Chondrocyte (in vitro differentiated cells): ENCODE data around the gene HLA-DOA. TPM values are rescaled to one million over a fixed set of nuclear protein-coding genes. Genes with fewer than 3 reads are reported as not detected.

Experiments
- DNase-seq: peaks from one replicate; pipeline ENCODE4 v3.0.0; 2021; ENCODE audit warnings: mixed read lengths, low spot score
- H3K27ac Mint-ChIP-seq: one replicate; pipeline ENCODE4 v1.8.0; 2021; ENCODE audit warnings: mild to moderate bottlenecking, moderate library complexity, mixed read lengths; ENCODE audit not compliant: unreplicated experiment
- H3K27me3 Mint-ChIP-seq: 2 replicates; pipeline ENCODE4 v1.8.0; 2021; ENCODE audit warnings: low read depth, mixed read lengths
- H3K36me3 Mint-ChIP-seq: 2 replicates; pipeline ENCODE4 v1.8.0; 2021; ENCODE audit warnings: low read depth, mixed read lengths
- H3K4me1 Mint-ChIP-seq: 2 replicates; pipeline ENCODE4 v1.8.0; 2021; ENCODE audit warnings: low read depth, mild to moderate bottlenecking, mixed read lengths
- H3K4me3 Mint-ChIP-seq: one replicate; pipeline ENCODE4 v1.8.0; 2021; ENCODE audit warnings: mild to moderate bottlenecking, moderate library complexity, mixed read lengths; ENCODE audit not compliant: unreplicated experiment
- H3K9me3 Mint-ChIP-seq: 2 replicates; pipeline ENCODE4 v1.8.0; 2021; ENCODE audit warnings: low read depth, mixed read lengths
- total RNA-seq: library from RNA; stranded (reverse); gene quantifications from 3 replicates; pipeline ENCODE4 v1.2.1, GENCODE V29; 2021
- TF ChIP-seq, protein P1 (sequence below): fragments of 200-600 bp; sonication (generic); IDR thresholded peaks from 2 replicates; pipeline ENCODE4 v1.5.0; 2021; ENCODE audit warnings: antibody characterized with exemption, mild to moderate bottlenecking, moderate library complexity

Gene HLA-DOA
- total RNA-seq, 1 donor from 2014 or later: not detected

- no peak for DNase-seq
- H3K27ac Mint-ChIP-seq: peak overlapping the region; percentile 100
- H3K36me3 Mint-ChIP-seq: peaks cover 8% of the 10 kb centered on the region
- no peaks in the 10 kb centered on the region for H3K9me3 Mint-ChIP-seq
- TF ChIP-seq, protein P1, sequence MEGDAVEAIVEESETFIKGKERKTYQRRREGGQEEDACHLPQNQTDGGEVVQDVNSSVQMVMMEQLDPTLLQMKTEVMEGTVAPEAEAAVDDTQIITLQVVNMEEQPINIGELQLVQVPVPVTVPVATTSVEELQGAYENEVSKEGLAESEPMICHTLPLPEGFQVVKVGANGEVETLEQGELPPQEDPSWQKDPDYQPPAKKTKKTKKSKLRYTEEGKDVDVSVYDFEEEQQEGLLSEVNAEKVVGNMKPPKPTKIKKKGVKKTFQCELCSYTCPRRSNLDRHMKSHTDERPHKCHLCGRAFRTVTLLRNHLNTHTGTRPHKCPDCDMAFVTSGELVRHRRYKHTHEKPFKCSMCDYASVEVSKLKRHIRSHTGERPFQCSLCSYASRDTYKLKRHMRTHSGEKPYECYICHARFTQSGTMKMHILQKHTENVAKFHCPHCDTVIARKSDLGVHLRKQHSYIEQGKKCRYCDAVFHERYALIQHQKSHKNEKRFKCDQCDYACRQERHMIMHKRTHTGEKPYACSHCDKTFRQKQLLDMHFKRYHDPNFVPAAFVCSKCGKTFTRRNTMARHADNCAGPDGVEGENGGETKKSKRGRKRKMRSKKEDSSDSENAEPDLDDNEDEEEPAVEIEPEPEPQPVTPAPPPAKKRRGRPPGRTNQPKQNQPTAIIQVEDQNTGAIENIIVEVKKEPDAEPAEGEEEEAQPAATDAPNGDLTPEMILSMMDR: peak; percentile 81
- H3K27me3 Mint-ChIP-seq: no peaks in the 10 kb centered on the region
- H3K4me1 Mint-ChIP-seq: peaks cover 26% of the 10 kb centered on the region
- H3K4me3 Mint-ChIP-seq: peak overlapping the region; percentile 94
Measured at GRCh38 chr6:32967151-32968091, 42.0 kb downstream of the HLA-DOA start.

DNA sequence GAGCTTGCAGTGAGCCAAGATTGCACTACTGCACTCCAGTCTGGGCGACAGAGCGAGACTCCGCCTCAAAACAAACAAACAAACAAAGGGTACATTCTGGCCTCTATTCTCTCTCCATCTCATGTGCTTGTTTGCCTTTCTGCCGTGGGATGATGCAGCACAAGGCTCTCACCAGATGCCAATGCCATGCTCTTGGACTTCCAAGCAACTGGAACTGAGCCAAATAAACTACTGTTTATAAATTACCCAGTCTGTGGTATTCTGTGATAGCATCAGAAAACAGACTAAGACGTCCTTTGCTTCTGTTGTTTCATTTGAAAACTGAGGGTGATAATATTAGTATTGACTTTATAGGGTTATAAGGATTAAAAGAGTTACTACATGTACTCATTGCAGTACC, 44.6 kb downstream of the HLA-DOA start:
- Mint-ChIP-seq H3K27me3 (no peaks in the 10 kb centered on the region), H3K4me1 (peaks cover 31% of the 10 kb centered on the region), H3K36me3 (no peaks in the 10 kb centered on the region), H3K27ac (no peak overlapping the region), H3K9me3 (peaks cover 9% of the 10 kb centered on the region), H3K4me3 (no peak overlapping the region)
- DNase-seq: no peak
- TF ChIP-seq, protein P1: no peak

GRCh38 chr6:32963866-32964265, 45.5 kb downstream of the HLA-DOA start:
- peaks cover 31% of the 10 kb centered on the region for H3K4me1 Mint-ChIP-seq
- H3K27me3 Mint-ChIP-seq: no peaks in the 10 kb centered on the region
- H3K4me3 Mint-ChIP-seq: no peak overlapping the region
- H3K36me3 Mint-ChIP-seq: no peaks in the 10 kb centered on the region
- no peak for DNase-seq
- no peak overlapping the region for H3K27ac Mint-ChIP-seq
- H3K9me3 Mint-ChIP-seq: peaks cover 9% of the 10 kb centered on the region
- TF ChIP-seq, protein P1: no peak

DNA sequence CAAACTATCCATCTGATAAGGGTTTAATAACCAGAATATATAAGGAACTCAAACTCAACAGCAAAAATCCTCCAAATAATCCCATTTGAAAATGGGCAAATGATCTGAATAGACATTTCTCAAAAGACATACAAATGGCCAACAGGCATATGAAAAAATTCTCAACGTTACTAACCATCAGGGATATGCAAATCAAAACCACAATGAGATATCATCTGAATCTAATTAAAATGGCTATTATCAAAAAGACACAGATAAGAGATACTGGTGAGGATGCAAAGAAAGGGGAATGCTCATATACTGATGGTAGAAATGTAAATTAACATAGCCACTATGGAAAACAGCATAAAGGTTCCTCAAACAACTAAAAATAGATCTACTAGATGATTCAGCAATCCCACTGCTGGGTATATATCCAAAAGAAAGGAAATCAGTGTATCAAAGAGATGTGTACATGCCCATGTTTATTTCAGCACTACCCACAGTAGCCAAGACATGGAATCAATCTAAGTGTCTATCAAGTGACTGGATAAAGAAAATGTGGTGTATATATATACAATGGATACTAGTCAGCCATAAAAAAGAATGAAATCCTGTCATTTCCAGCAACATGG, 47.1 kb downstream of the HLA-DOA start:
- TF ChIP-seq, protein P1: no peak
- H3K27ac Mint-ChIP-seq: no peak overlapping the region
- H3K9me3 Mint-ChIP-seq: peaks cover 9% of the 10 kb centered on the region
- no peak overlapping the region for H3K4me3 Mint-ChIP-seq
- H3K36me3 Mint-ChIP-seq: peaks cover 3% of the 10 kb centered on the region
- no peaks in the 10 kb centered on the region for H3K27me3 Mint-ChIP-seq
- no peak for DNase-seq
- peaks cover 27% of the 10 kb centered on the region for H3K4me1 Mint-ChIP-seq

GRCh38 chr6:32960563-32960962, 48.8 kb downstream of the HLA-DOA start:
- DNase-seq: no peak
- Mint-ChIP-seq H3K4me1 (peaks cover 11% of the 10 kb centered on the region), H3K36me3 (peaks cover 3% of the 10 kb centered on the region), H3K9me3 (peaks cover 9% of the 10 kb centered on the region), H3K27me3 (no peaks in the 10 kb centered on the region), H3K4me3 (no peak overlapping the region), H3K27ac (no peak overlapping the region)
- TF ChIP-seq, protein P1: no peak
